Stimulated activated CD8-positive, alpha-beta memory T cell treated with anti-CD3 and anti-CD28 coated beads, Interleukin-4, amount 100 ng/mL, for 24 hours (primary cell): ENCODE results near the gene KIFC1.

Source experiments
- DNase-seq: peaks from one replicate; pipeline ENCODE4 v3.0.0-alpha.2; 2020; ENCODE audit warnings: low read depth

The KIFC1 gene

GRCh38 chr6:33426590-33427511 is 35.2 kb downstream of the KIFC1 start:
- no peak for DNase-seq

- DNase-seq: no peak
These were observed 36.1 kb downstream of the KIFC1 start for GRCh38 chr6:33427585-33428223.

GRCh38 chr6:33428224-33428965 is 36.8 kb downstream of the KIFC1 start:
- DNase-seq: no peak

GRCh38 chr6:33428966-33429749 is 37.5 kb downstream of the KIFC1 start:
- no peak for DNase-seq

GRCh38 chr6:33429750-33430052 is 38.1 kb downstream of the KIFC1 start:
- no peak for DNase-seq

- DNase-seq: no peak
These were observed 38.7 kb downstream of the KIFC1 start for GRCh38 chr6:33430334-33430733.

GRCh38 chr6:33430991-33431879 is 39.6 kb downstream of the KIFC1 start:
- DNase-seq: peak; percentile 77

- no peak for DNase-seq
These were observed 40.4 kb downstream of the KIFC1 start for GRCh38 chr6:33431880-33432541.

GRCh38 chr6:33432546-33432945 is 40.9 kb downstream of the KIFC1 start:
- no peak for DNase-seq

- no peak for DNase-seq
These were observed 41.4 kb downstream of the KIFC1 start for GRCh38 chr6:33433001-33433543.

- no peak for DNase-seq
These were observed 42.0 kb downstream of the KIFC1 start for GRCh38 chr6:33433544-33434191.

- DNase-seq: no peak
These were observed 43.3 kb downstream of the KIFC1 start for GRCh38 chr6:33434961-33435360.

GRCh38 chr6:33437666-33438065 is 46.0 kb downstream of the KIFC1 start:
- no peak for DNase-seq

GRCh38 chr6:33438978-33439594 is 47.5 kb downstream of the KIFC1 start:
- DNase-seq: no peak

- no peak for DNase-seq
These were observed 48.5 kb downstream of the KIFC1 start for GRCh38 chr6:33439956-33440648.

GRCh38 chr6:33440649-33441309 is 49.2 kb downstream of the KIFC1 start:
- DNase-seq: no peak

- DNase-seq: no peak
These were observed 49.8 kb downstream of the KIFC1 start for GRCh38 chr6:33441457-33441856.

- no peak for DNase-seq
These were observed 50.7 kb downstream of the KIFC1 start for GRCh38 chr6:33442283-33442682.
